Pancreas (tissue), 10 donors: ENCODE measurements around the gene STATH. TPM values are rescaled to one million over a fixed set of nuclear protein-coding genes. Genes with fewer than 3 reads are reported as not detected.

ENCODE experiments used
- ATAC-seq, 4 donors: fragments of 200-7000 bp; cut with Tn5 transposase; one replicate each; pipeline versions ENCODE4 v1.8.0 to v1.9.1; 2020; ENCODE audit warnings: mild to moderate bottlenecking in 4 of 4, moderate library complexity in 4 of 4
- DNase-seq, 6 donors: peaks; one replicate each; pipeline ENCODE4 v3.0.0-alpha.2; 2020
- FAIRE-seq: peaks from 2 replicates; lab custom pipeline; 2012; peaks lifted over from hg19 to GRCh38; lab: Jason Lieb, UNC
- H3K27ac ChIP-seq, 4 donors: fragments of 200-600 bp; sonication (generic); 1 replicate in 3 of 4; 2 replicates in 1 of 4; pipeline versions ENCODE4 v1.5.0 to v1.8.0; 2020
- H3K27me3 ChIP-seq, 4 donors: fragments of 200-600 bp; one replicate each; pipeline ENCODE4 v1.8.0; 2021
- H3K36me3 ChIP-seq, 3 donors: fragments of 200-600 bp; sonication (generic) in 1 of 3; one replicate each; pipeline versions ENCODE4 v1.5.0 to v1.8.0; 2020 to 2021
- H3K4me1 ChIP-seq, 3 donors: fragments of 200-600 bp; one replicate each; pipeline ENCODE4 v1.8.0; 2021
- H3K4me3 ChIP-seq, 4 donors: fragments of 200-600 bp; sonication (generic) in 2 of 4; one replicate each; pipeline versions ENCODE4 v1.5.0 to v1.8.0; 2020 to 2021
- H3K9me3 ChIP-seq, 4 donors: fragments of 200-600 bp; one replicate each; pipeline ENCODE4 v1.8.0; 2021
- WGBS, 2 donors: extraction: QIAGEN DNeasy Blood & Tissue Kit; methylation state at CpG; one replicate each; pipeline ENCODE4 v1.1.7; 2013; 5-methylcytosine and 5-hydroxymethylcytosine counted together
- intact Hi-C, 3 donors: fragments of 100-400 bp; cut with DNase I; formaldehyde crosslinking; loops; one replicate each; pipeline versions ENCODE4 v1.11.1 to v1.14.2; 2022
- polyA plus RNA-seq, 2 donors: library from polyadenylated mRNA; stranded (reverse); fragments of 200-250 nt; gene quantifications; one replicate each; pipeline ENCODE4 v1.2.3, GENCODE V29; 2013
- total RNA-seq, 6 donors: library from RNA; stranded (reverse); fragmentation: NEBNext Ultra II Directional in 4 of 6; extraction: Animal tissue kit (Norgen Biotek cat#: 25700) in 4 of 6; gene quantifications; one replicate each; pipeline versions ENCODE4 v1.2.1 to v1.2.4, GENCODE V29; 2021 to 2023
- TF ChIP-seq, protein P1 (sequence below), 4 donors: fragments of 200-600 bp; sonication (generic) in 3 of 4; IDR thresholded peaks; one replicate each; pipeline versions ENCODE4 v1.5.0 to v1.8.0; 2021; ENCODE audit warnings: antibody characterized with exemption in 4 of 4
- donor health status: healthy with polysubstance abuse.
- donor health status: DM: no; HTN: no; CAD: no; lungs with moderate emphysema.
- donor health status: DM: no; HTN: no; CAD: no.
- donor health status: control.
- donor health status: control.
- donor health status: Bipolar disorder and iron deficiency.
- donor health status: DM: yes; HTN: yes; CAD: no.
- donor health status: DM: no; HTN: no; CAD: no.
- donor health status: DM: no; HTN: no; CAD: no.
- donor health status: DM: yes; HTN: yes; CAD: no.

STATH gene, protein sequence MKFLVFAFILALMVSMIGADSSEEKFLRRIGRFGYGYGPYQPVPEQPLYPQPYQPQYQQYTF
- total RNA-seq (not detected), polyA plus RNA-seq (not detected)

DNA sequence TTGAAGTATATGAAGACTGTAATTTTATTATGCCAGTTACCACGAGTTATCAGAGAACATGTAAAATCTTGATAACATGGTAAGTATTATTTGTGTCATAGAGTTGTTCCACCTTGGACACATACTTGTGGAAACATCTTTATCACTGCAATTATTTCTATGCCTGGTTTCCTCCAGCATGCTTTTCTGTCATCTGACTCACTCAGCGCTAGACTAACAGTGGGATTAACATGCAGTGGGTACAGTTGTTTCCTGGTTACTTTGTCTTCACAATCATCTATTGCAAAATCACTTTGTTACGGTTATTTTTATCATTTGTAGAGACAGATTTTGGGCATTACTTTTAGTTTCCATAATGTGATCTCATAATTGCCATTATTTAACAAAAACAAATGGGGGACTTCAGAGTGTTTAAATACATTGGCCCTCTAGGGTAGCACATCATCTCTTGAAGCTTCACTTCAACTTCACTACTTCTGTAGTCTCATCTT lies at the start of gene STATH:
Gene STATH (plus strand): TSS at position 441 of the 491 bp plus-strand sequence. CDS start 2,472 bp downstream, outside the sequence.
- no peaks in the 10 kb centered on the region for H3K4me1 ChIP-seq
- no peak within 1 kb of the TSS for H3K4me3 ChIP-seq
- FAIRE-seq (no peak), DNase-seq (no peak), ATAC-seq (no peak)
- TF ChIP-seq, protein P1, sequence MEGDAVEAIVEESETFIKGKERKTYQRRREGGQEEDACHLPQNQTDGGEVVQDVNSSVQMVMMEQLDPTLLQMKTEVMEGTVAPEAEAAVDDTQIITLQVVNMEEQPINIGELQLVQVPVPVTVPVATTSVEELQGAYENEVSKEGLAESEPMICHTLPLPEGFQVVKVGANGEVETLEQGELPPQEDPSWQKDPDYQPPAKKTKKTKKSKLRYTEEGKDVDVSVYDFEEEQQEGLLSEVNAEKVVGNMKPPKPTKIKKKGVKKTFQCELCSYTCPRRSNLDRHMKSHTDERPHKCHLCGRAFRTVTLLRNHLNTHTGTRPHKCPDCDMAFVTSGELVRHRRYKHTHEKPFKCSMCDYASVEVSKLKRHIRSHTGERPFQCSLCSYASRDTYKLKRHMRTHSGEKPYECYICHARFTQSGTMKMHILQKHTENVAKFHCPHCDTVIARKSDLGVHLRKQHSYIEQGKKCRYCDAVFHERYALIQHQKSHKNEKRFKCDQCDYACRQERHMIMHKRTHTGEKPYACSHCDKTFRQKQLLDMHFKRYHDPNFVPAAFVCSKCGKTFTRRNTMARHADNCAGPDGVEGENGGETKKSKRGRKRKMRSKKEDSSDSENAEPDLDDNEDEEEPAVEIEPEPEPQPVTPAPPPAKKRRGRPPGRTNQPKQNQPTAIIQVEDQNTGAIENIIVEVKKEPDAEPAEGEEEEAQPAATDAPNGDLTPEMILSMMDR (IDR thresholded peaks at IDR 0.05): no peak
- no peaks in the 10 kb centered on the region for H3K9me3 ChIP-seq
- no peaks in the 10 kb centered on the region for H3K36me3 ChIP-seq
- intact Hi-C loops: no loop called here
- no peaks in the 10 kb centered on the region for H3K27me3 ChIP-seq
- no peak within 1 kb of the TSS for H3K27ac ChIP-seq
- WGBS, 2 donors: 58 to 76% methylated on average over 3 of the region's 3 CpGs

DNA sequence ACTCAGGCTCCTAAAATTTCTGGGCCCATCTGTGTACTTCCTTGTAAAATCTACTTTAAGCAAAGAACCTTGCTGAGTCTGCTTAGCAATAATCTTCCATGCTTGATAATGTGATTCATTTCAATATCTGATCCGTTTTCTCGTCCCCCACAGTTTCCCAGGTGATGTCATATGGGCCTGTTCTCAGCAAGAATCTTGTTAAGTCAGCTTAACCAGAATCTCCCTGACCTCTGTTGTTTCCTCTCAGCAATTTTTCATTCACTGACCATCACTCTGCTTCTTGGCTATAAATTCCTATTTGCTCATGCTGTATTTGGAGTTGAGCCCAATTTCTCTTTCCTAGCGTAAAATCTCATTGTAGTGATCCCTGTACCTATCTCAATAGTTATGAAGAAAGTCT lies 44.2 kb upstream of the STATH start:
- no peak for DNase-seq
- no peak overlapping the region for H3K27ac ChIP-seq
- H3K36me3 ChIP-seq: no peaks in the 10 kb centered on the region
- WGBS, 2 donors: 45 to 47% methylated on average over 3 of the region's 3 CpGs
- TF ChIP-seq, protein P1 (IDR thresholded peaks at IDR 0.05): no peak
- H3K9me3 ChIP-seq: no peaks in the 10 kb centered on the region
- H3K4me3 ChIP-seq: no peak overlapping the region
- no peaks in the 10 kb centered on the region for H3K27me3 ChIP-seq
- FAIRE-seq: no peak
- ATAC-seq: no peak
- intact Hi-C loops: no loop called here
- H3K4me1 ChIP-seq: no peaks in the 10 kb centered on the region

DNA sequence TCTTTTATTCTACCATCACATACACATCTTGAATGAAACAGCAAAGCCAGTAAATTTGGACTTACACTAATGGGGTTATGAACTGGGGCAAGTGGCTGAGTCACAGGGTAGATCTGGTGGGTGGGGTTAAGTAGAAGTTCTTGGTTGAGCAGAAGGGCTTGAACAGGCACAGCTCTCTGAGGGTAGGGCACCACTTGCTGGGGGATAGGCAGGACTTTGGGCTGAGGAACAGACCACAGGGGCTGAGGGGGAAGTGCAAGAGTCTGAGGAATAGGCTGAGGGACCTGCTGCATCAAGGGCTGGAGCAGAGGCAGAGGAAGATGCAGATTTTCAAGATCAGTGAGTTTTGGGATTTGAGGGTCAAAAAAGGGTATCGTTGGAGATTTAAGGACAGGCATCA lies 38.6 kb upstream of the STATH start:
- no peak overlapping the region for H3K4me3 ChIP-seq
- 89 to 90% methylated on average over 1 of the region's 1 CpG for WGBS, 2 donors
- no peak for ATAC-seq
- no peaks in the 10 kb centered on the region for H3K27me3 ChIP-seq
- DNase-seq: no peak
- TF ChIP-seq, protein P1 (IDR thresholded peaks at IDR 0.05): no peak
- H3K36me3 ChIP-seq: no peaks in the 10 kb centered on the region
- no peaks in the 10 kb centered on the region for H3K9me3 ChIP-seq
- H3K27ac ChIP-seq: no peak overlapping the region
- FAIRE-seq: no peak
- no peaks in the 10 kb centered on the region for H3K4me1 ChIP-seq
- intact Hi-C loops: no loop called here

DNA sequence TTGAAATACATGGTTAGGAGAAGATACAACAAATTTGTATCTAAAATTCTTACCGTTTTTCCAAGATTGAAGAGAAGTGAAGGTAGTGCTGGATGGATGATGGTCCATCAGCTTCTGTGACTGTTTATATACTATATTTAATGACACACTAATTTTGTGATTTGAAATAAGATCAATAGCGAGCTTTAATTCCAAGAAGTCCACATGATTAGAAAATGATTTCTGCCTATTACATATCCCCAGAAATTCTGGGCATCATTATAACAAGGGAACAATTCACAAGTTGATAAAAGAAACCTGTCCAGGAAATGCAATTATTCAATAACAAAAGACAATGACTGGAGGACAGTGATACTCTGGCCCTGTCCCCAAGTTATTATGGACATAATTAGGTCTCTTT lies 30.1 kb upstream of the STATH start, which contains the start of gene CSN2:
Gene CSN2 (minus strand): TSS at position 101 of the 400 bp plus-strand sequence. CDS start 4,733 bp downstream, outside the sequence.
- intact Hi-C loops: no loop called here
- no peak for ATAC-seq

DNA sequence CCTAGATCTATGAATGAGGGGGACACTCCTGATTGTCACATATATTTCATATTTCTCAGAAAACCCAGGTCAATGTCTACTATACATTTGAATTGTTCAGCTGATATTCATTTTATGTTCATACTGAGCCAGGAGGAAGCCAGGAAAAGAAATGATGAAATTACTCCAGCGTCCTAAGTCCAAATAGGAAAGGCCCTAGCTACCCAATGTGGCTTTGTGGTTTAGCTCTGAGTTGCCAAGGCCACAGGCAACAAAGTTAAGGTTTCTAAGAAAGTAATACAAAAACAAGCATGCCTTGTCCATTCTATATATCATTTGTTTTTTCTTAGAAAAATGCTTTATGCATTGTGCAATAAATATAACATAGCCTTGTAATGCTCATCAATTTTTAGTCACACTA lies 25.7 kb upstream of the STATH start:
- DNase-seq: no peak
- no peak for ATAC-seq
- Histone ChIP-seq H3K36me3 (no peaks in the 10 kb centered on the region), H3K9me3 (no peaks in the 10 kb centered on the region), H3K4me1 (no peaks in the 10 kb centered on the region), H3K27me3 (no peaks in the 10 kb centered on the region), H3K4me3 (no peak overlapping the region), H3K27ac (no peak overlapping the region)
- FAIRE-seq: no peak
- 68 to 82% methylated on average over 1 of the region's 1 CpG for WGBS, 2 donors
- TF ChIP-seq, protein P1 (IDR thresholded peaks at IDR 0.05): no peak
- intact Hi-C loops: no loop called here

More for the DNA sequence above, 30.1 kb upstream of the STATH start, which contains the start of gene CSN2:
- FAIRE-seq (no peak), DNase-seq (no peak)
- Histone ChIP-seq H3K36me3 (no peaks in the 10 kb centered on the region), H3K27me3 (no peaks in the 10 kb centered on the region), H3K4me3 (no peak within 1 kb of the TSS), H3K9me3 (no peaks in the 10 kb centered on the region), H3K4me1 (no peaks in the 10 kb centered on the region), H3K27ac (no peak within 1 kb of the TSS)
- 72 to 86% methylated on average over 2 of the region's 2 CpGs for whole genome bisulfite sequencing, 2 donors
- TF ChIP-seq, protein P1 (IDR thresholded peaks at IDR 0.05): no peak
